ENCODE results near the gene SPG21. TPM values are rescaled to one million over a fixed set of nuclear protein-coding genes. Genes with fewer than 3 reads are reported as not detected.

The SPG21 gene
- total and polyA plus RNA-seq, 10 donors: 48.9 to 101 (median 80.6) TPM

DNA sequence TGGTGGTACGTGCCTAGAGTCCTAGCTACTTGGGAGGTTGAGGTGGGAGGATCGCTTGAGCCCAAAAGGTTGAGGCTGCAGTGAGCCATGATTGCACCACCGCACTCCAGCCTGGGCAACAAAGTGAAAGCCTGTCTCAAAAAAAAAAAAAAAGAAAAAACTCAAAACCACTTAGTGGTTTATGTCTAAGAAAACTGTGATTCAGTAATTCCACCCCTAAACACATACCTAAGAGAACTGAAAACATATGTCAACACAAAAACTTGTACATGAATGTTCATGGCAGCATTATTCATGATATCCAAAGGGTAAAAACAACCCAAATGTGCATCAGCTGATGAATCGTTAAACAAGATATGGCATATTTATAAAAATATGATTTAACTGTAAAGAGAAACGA is 14.3 kb downstream of the SPG21 start:
- no peak for DNase-seq
- H3K27ac ChIP-seq: no peak overlapping the region
- H3K4me3 ChIP-seq: no peak overlapping the region
- no peaks in the 10 kb centered on the region for H3K4me1 ChIP-seq
- intact Hi-C loops (cut with DNase I; ENCODE audit: low total_unique reads): no loop called here
- WGBS, 5 donors: 84 to 97% (median 86%) methylated on average over 5 of the region's 5 CpGs
- no peak for TF ChIP-seq POLR2AphosphoS5 (IDR thresholded peaks at IDR 0.05)
- TF ChIP-seq, protein P1, sequence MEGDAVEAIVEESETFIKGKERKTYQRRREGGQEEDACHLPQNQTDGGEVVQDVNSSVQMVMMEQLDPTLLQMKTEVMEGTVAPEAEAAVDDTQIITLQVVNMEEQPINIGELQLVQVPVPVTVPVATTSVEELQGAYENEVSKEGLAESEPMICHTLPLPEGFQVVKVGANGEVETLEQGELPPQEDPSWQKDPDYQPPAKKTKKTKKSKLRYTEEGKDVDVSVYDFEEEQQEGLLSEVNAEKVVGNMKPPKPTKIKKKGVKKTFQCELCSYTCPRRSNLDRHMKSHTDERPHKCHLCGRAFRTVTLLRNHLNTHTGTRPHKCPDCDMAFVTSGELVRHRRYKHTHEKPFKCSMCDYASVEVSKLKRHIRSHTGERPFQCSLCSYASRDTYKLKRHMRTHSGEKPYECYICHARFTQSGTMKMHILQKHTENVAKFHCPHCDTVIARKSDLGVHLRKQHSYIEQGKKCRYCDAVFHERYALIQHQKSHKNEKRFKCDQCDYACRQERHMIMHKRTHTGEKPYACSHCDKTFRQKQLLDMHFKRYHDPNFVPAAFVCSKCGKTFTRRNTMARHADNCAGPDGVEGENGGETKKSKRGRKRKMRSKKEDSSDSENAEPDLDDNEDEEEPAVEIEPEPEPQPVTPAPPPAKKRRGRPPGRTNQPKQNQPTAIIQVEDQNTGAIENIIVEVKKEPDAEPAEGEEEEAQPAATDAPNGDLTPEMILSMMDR (IDR thresholded peaks at IDR 0.05 in 8 of 11, conservative IDR thresholded peaks at IDR 0.05 in 3 of 11): no peak
- peaks cover 13 to 100% (median 83%) of the 10 kb centered on the region in 6 donors for H3K36me3 ChIP-seq
- no peaks in the 10 kb centered on the region for H3K27me3 ChIP-seq (replicated peaks in 1 of 7)
- H3K9me3 ChIP-seq: no peaks in the 10 kb centered on the region

DNA sequence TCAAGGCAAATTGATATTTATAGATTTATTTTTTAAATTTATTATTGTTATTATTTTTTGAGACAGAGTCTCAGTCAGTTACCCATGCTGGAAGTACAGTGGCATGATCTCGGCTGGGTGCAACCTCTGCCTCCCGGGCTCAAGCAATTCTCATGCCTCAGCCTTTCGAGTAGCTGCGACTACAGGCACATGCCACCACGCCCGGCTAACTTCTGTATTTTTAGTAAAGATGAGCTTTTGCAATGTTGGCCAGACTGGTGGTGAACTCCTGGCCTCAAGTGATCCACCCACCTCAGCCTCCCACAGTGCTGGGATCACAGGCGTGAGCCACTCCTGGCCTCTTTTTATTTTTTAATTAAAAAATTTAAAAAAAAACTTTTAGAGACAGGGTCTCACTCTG is 19.0 kb downstream of the SPG21 start:
- DNase-seq: no peak

DNA sequence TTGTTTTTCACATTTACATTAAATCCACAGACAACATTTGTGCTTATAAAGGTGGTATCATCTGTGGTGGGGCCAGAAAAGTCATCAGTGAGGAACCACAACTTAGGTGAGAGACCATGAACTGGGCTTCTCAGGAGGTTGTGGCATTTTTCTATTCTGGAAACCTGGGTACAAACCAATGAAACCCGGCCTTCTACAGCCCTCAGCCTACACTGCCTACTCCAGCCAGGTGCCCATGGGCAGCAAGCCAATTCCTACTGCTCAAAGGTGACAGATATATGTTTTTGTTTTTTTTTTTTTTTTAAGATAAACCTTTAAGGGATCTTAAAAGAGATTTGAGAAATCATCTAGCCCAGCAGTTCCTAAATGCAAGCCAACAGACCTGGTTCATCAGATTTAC is 20.3 kb downstream of the SPG21 start:
- Histone ChIP-seq H3K4me3 (no peak overlapping the region), H3K27me3 (replicated peaks in 1 of 7) (no peaks in the 10 kb centered on the region), H3K4me1 (no peaks in the 10 kb centered on the region), H3K9me3 (no peaks in the 10 kb centered on the region), H3K27ac (no peak overlapping the region), H3K36me3 (peaks cover 13 to 100% (median 71%) of the 10 kb centered on the region in 6 donors)
- WGBS, 5 donors: 91 to 100% (median 97%) methylated on average over 1 of the region's 1 CpG
- no peak for TF ChIP-seq POLR2AphosphoS5 (IDR thresholded peaks at IDR 0.05)
- TF ChIP-seq, protein P1 (IDR thresholded peaks at IDR 0.05 in 8 of 11, conservative IDR thresholded peaks at IDR 0.05 in 3 of 11): no peak
- no peak for TF ChIP-seq POLR2A (IDR thresholded peaks at IDR 0.05)
- no peak for DNase-seq
- intact Hi-C loops (cut with DNase I; ENCODE audit: low total_unique reads): no loop called here

More for the DNA sequence above, 19.0 kb downstream of the SPG21 start:
- Histone ChIP-seq H3K9me3 (no peaks in the 10 kb centered on the region), H3K27ac (no peak overlapping the region), H3K36me3 (peaks cover 13 to 100% (median 73%) of the 10 kb centered on the region in 6 donors), H3K4me3 (no peak overlapping the region), H3K4me1 (no peaks in the 10 kb centered on the region), H3K27me3 (replicated peaks in 1 of 7) (no peaks in the 10 kb centered on the region)
- WGBS, 5 donors: 61 to 93% (median 80%) methylated on average over 7 of the region's 7 CpGs
- intact Hi-C loops (cut with DNase I; ENCODE audit: low total_unique reads): no loop called here
- no peak for TF ChIP-seq POLR2A (IDR thresholded peaks at IDR 0.05)
- TF ChIP-seq, protein P1 (IDR thresholded peaks at IDR 0.05 in 8 of 11, conservative IDR thresholded peaks at IDR 0.05 in 3 of 11): no peak
- TF ChIP-seq POLR2AphosphoS5 (IDR thresholded peaks at IDR 0.05): no peak

DNA sequence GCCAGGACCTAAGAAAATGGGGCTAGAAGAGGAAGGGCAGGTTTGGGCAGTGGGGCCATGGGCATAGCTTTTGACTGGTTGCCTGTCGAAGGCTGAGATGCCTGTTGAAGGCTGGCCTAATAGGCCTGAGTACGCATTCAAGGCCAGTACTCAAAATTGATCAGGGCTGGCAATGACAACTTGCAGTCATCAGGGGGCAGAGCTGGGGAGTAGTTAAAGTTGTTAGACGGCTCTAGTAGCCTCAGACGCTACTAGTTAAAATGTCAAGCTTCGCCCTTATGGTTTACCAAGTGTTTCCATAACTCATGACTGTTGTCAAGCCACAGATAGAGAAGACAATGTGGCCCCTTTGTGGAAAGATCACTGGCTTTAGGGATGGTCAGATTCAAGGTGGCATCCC is 28.7 kb downstream of the SPG21 start:
- H3K4me3 ChIP-seq: no peak overlapping the region
- no peak overlapping the region for H3K27ac ChIP-seq
- TF ChIP-seq POLR2A (IDR thresholded peaks at IDR 0.05): no peak
- TF ChIP-seq, protein P1 (IDR thresholded peaks at IDR 0.05 in 8 of 11, conservative IDR thresholded peaks at IDR 0.05 in 3 of 11): no peak
- no peak for TF ChIP-seq POLR2AphosphoS5 (IDR thresholded peaks at IDR 0.05)
- no peaks in the 10 kb centered on the region for H3K9me3 ChIP-seq
- H3K27me3 ChIP-seq (replicated peaks in 1 of 7): no peaks in the 10 kb centered on the region
- intact Hi-C loops (cut with DNase I; ENCODE audit: low total_unique reads): no loop called here
- peaks cover 21 to 100% (median 92%) of the 10 kb centered on the region in 6 donors for H3K36me3 ChIP-seq
- WGBS, 5 donors: 93 to 98% (median 96%) methylated on average over 5 of the region's 5 CpGs
- DNase-seq: no peak
- no peaks in the 10 kb centered on the region for H3K4me1 ChIP-seq
